ENCODE results near the gene SNRNP35. TPM values are rescaled to one million over a fixed set of nuclear protein-coding genes. Genes with fewer than 3 reads are reported as not detected.

SNRNP35 gene
- total RNA-seq, 4 donors from 2014 or later: 19.1 to 36.3 (median 21.4) TPM

- no peak for TF ChIP-seq POLR2A (IDR thresholded peaks at IDR 0.05)
- no peak for TF ChIP-seq CTCF (IDR thresholded peaks at IDR 0.05)
- H3K4me1 ChIP-seq: peaks cover 31 to 65% of the 10 kb centered on the region in 2 donors
- H3K4me3 ChIP-seq (replicated peaks in 1 of 3): no peak overlapping the region
- no peak for DNase-seq
- intact Hi-C loops (cut with DNase I): loop anchor here (10.0 kb wide), 1 partner anchor 60 kb away; the partner anchor contains the start of gene RILPL1
- peaks cover 0 to 9% of the 10 kb centered on the region in 2 donors for H3K36me3 ChIP-seq
- H3K27ac ChIP-seq: peak overlapping the region; percentile 66 to 91 (median 69)
- H3K27me3 ChIP-seq: no peaks in the 10 kb centered on the region
- no peaks in the 10 kb centered on the region for H3K9me3 ChIP-seq
- WGBS, 2 donors: 67 to 69% methylated on average over 13 of the region's 13 CpGs
These were observed 16.7 kb downstream of the SNRNP35 start for GRCh38 chr12:123474485-123475245.

- peak; percentile 75 to 79 for DNase-seq
- intact Hi-C loops (cut with DNase I): loop anchor here (10.0 kb wide), 1 partner anchor 60 kb away; the partner anchor contains the start of gene RILPL1
- H3K27me3 ChIP-seq: no peaks in the 10 kb centered on the region
- WGBS, 2 donors: 22 to 38% methylated on average over 15 of the region's 15 CpGs
- no peak overlapping the region for H3K4me3 ChIP-seq (replicated peaks in 1 of 3)
- peaks cover 31 to 69% of the 10 kb centered on the region in 2 donors for H3K4me1 ChIP-seq
- H3K9me3 ChIP-seq: no peaks in the 10 kb centered on the region
- TF ChIP-seq POLR2A (IDR thresholded peaks at IDR 0.05): peak in 1 of 2 donors; percentile 36
- no peak for TF ChIP-seq CTCF (IDR thresholded peaks at IDR 0.05)
- peaks cover 0 to 9% of the 10 kb centered on the region in 2 donors for H3K36me3 ChIP-seq
- peak overlapping the region; percentile 66 to 91 (median 69) for H3K27ac ChIP-seq
These were observed 17.3 kb downstream of the SNRNP35 start for GRCh38 chr12:123475246-123475703.

GRCh38 chr12:123478069-123478468, 20.1 kb downstream of the SNRNP35 start:
- no peak overlapping the region for H3K4me3 ChIP-seq (replicated peaks in 1 of 3)
- intact Hi-C loops (cut with DNase I): loop anchor here (10.0 kb wide), 1 partner anchor 57 kb away; the partner anchor contains the start of gene RILPL1
- no peaks in the 10 kb centered on the region for H3K36me3 ChIP-seq
- no peaks in the 10 kb centered on the region for H3K27me3 ChIP-seq
- H3K9me3 ChIP-seq: no peaks in the 10 kb centered on the region
- peak overlapping the region; percentile 65 to 82 (median 69) for H3K27ac ChIP-seq
- WGBS, 2 donors: 71 to 82% methylated on average over 11 of the region's 11 CpGs
- DNase-seq: no peak
- H3K4me1 ChIP-seq: peaks cover 21 to 56% of the 10 kb centered on the region in 2 donors
- TF ChIP-seq POLR2A (IDR thresholded peaks at IDR 0.05) (no peak), CTCF (IDR thresholded peaks at IDR 0.05) (no peak)

- Histone ChIP-seq H3K36me3 (no peaks in the 10 kb centered on the region), H3K27ac (peak overlapping the region; percentile 65 to 82 (median 69)), H3K27me3 (no peaks in the 10 kb centered on the region), H3K4me1 (peaks cover 21 to 56% of the 10 kb centered on the region in 2 donors), H3K4me3 (replicated peaks in 1 of 3) (no peak overlapping the region), H3K9me3 (no peaks in the 10 kb centered on the region)
- 62 to 68% methylated on average over 8 to 9 of the region's 10 CpGs for WGBS, 2 donors
- TF ChIP-seq CTCF (IDR thresholded peaks at IDR 0.05) (no peak), POLR2A (IDR thresholded peaks at IDR 0.05) (no peak)
- peak; percentile 35 to 66 for DNase-seq
- intact Hi-C loops (cut with DNase I): loop anchor here (10.0 kb wide), 1 partner anchor 56 kb away; the partner anchor contains the start of gene RILPL1
These were observed 20.8 kb downstream of the SNRNP35 start for GRCh38 chr12:123478762-123479161.
